HG03025 (cell line): ENCODE measurements around the gene DNAH5.

Source experiments
- ATAC-seq: cut with Tn5 transposase; IDR thresholded peaks from one replicate; pipeline ENCODE4 v1.9.1; 2021; ENCODE audit warnings: mild to moderate bottlenecking, moderate library complexity; ENCODE audit not compliant: unreplicated experiment, low FRiP score

The DNAH5 gene

DNA sequence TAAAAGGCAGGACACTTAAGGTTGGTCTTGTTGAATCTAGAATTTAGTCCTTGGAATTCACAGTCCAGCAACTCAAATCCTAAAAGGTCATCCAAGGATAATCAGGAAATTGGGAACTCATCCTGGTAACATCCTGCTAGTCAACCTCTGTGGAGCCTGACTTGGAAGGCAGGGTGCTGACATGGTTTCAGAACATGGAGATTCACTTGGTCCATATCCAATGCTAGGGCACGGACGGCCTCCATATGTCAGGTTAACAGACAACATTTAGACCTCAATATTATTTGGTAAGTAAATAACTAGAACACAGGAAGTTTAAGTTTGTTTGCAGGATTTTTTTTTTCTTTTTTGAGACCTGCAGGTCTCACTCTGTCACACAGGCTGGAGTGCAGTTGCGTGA lies 783 bp upstream of the DNAH5 start:
- ATAC-seq = no peak

DNA sequence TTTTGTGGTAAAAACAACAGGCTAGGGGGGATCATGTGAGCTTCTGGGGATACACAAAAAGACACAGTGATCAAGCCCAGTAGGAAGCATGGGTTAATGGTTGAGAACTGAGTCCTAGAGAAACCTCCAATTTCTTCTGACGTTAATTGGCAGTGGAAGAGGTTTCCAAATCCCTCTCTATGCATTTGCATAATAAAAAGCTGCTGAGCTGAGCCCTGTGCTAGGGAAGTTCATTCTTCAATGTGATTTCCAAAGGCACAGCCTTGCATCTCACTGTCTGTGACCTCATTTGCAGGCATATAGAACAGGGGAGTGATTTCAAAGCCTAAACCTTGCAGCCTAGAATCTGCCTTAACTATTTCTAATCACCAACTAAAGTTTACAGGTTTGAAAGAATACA lies 812 bp downstream of the DNAH5 start:
- ATAC-seq = no peak

DNA sequence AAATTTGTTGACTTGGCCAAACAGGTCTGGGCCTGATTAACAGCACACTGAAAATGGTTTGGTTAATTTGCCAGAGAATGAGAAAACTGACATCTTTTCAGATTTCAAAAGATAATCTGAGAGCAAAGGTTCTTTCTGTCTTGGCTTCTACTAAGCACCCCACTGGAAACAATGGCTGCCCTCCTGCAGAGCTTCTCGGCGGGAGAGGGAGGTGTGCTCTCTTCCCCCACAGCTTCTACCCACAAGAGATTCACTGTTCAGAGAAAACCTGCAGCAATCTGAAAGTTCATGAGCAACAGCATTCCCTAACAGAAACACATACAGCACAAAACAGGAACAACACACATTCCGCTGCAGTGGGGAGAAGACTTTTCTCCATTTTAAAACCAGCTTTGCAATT lies 3.0 kb downstream of the DNAH5 start:
- ATAC-seq = no peak

DNA sequence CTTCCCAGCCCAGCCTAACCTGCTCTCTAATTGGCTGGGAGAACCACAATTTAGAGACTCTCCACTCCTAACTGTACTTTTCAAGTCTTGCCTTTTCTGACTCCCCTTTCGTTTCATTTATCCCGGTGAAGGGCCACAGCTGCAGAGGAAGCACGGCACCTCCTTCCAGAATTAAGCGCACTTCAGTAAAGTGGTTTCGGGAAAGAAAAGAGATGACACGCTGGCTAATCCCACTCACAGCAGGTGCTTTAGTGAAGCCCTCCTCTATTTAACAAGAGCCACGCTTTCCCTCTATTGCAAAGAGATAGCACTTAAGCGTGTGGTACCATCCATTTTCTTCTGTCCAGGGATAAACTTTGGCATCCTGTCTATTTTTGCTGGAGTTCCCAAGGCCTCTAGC lies 4.8 kb downstream of the DNAH5 start:
- ATAC-seq = no peak

DNA sequence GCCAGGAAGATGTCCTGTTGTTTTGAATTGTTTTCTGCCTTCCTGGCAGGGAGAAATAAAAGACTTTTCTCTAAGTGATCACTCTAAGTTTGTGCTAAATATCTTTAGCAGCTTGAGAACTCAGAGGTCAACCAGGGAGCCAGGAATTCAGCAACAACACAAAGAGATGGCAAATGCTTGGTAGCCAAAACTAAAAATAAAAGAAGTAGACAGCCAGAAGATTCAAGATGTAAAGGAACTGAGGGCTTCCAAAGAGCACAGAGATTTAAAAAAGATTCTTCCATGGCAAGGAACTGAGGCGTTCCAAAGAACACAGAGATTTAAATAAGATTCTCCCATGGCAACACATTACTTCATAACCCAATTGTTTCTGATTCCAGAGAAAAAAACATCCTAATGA lies 9.6 kb downstream of the DNAH5 start:
- ATAC-seq = no peak

DNA sequence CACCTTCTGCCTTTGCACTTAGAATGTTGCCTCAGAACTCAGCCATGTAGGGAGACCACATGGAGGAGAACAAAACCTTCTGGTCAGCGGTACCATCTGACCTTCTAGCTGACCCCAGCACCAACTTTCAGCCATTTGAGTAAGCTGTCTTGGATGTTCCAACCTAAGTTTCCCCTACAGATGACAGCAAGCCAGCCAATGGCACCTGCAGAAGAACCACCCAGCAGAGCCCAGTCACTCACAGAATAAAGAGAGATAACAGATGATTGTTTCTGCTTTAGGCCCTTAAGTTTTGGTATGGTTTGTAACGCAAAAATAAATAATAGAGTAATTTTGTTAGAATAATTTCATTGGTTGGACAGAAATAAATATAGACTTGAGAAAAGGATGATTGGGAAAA lies 10.4 kb downstream of the DNAH5 start:
- ATAC-seq = no peak

DNA sequence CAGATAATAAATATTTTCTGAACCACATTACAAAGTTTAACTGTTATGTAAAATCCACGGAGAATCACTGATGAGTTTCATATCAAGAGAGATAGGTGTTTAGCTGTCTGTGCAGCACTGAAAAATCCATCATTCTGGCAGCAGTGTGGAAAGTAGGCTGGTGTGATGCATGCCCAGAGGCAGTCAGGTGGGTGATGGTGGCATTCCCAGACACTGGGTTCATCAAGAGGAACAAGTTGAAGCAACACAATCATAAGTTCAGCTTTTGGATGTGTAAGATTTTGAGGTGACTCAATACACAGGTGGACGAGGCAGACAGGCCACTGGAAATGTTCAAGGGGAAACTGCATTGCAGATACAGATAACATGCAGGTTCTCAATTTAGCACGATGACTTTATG lies 11.9 kb downstream of the DNAH5 start:
- ATAC-seq = no peak

DNA sequence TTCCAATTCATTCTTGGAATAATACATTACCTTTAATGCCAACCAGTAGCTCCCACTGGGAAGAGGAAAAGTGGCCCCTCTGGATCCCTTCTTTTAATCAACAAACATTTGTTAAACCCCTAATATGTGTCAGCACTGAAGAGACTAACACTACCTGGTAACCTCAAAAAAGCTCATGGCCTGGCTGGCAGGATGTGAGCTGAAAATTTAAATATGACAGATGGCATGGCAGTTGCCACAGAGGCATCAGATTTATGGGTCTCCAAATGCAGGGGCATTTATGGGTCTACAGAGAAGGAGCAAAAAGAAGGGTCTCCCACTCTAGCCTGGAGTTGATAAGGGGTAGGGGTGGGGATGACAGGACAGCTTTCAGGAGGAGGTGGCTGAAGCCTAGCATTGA lies 12.5 kb downstream of the DNAH5 start:
- no peak for ATAC-seq

DNA sequence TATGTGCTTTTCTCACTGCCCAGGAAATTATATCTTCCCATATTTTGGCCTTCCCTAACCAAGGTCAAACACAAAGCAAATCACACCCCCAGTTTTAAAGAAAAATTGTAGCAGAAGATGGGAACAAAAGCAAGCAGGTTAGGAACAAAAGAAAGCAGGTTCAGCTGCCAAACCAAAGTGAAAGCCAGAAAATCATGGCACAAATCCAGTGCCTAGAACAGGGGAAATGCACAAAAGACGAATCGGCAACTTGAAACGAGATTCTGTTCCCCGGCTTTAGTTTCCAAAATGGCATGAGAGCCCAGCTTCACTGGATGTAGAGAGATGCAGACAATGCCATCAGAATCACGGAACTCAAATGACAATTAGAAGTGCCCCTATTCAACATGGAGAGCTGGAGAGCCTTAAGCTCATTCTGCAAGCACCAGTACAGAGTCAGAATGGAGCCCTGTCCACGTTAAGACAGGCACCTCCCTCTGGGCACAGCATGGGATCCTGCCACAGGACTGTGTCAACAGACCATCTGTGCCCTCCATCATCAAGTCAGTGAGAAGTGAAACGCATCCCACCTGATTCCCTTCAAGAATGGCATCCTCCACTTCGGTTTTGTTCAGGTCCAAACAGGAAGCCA lies 13.8 kb downstream of the DNAH5 start:
- no peak for ATAC-seq

DNA sequence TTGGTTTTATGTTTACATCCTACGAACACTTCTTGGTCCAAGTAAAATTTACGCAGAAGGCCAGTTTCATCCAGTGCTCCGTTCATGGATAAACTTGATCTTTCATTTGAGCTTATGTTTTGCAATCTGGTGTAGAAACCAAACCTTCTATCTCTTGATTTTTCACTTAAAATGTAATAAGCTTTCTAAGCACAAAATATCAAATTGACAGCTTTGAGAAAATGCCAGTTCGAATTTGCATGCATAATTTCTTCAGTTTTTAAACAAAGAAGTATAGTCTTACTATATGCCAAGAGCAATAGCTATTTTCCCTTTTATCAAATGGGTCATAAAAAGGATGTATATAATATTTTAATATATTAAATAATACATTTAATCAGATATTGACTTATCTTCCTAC lies 17.8 kb downstream of the DNAH5 start:
- no peak for ATAC-seq

DNA sequence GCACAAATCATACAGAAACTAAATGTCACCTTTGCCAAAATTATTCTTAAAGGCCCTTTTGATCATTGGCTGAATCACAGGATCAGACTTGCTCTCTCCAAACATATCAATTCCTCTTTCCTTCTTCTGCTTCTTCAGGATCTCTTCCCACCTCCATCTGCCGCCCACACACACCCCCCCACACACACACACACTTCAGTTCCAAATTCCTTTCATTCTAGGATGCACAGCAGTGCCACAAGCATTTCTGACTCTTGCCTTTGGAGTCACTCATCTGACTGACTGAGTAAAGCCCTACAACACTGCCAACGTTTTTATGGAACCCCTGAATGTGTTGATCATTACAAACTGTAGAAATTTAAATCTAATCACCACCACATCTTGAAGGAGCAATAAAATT lies 22.9 kb downstream of the DNAH5 start:
- ATAC-seq = no peak

DNA sequence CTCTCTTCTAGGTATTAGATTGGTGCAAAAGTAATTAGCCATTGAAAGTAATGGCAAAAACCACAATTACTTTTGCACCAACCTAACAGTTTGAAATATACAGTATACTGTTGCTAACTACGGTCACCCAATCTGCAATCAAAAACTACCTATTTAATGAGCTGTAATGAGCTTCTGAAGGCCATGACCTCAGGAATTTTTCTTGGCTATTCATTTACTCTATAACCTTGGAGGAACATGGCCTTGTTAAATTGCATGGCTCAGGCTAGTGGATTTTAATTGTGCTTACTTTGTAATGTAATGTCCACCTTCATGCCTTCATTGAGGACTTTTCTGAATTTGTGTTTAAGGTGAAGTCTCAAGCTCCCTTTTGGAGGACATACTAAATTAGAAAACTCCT lies 24.7 kb downstream of the DNAH5 start:
- ATAC-seq = no peak

DNA sequence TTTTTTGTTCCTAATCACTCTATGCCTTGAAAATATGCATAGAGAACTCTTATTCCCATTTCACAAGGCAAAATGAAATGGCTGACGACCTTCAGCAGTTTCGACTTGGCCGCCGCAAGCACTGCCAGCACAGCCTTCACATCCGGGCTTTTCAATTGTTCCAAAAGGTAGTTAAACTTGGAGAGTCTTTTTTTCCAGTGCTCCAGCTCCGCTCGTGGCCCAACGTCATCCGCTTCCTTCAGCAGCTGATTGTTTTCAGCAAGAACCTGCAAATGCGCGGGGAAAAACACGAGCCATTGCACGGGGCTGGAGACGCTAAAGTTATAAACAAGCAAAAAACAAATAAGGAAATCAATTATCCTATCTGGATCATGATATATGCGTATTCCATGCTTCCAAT lies 25.4 kb downstream of the DNAH5 start:
- no peak for ATAC-seq

DNA sequence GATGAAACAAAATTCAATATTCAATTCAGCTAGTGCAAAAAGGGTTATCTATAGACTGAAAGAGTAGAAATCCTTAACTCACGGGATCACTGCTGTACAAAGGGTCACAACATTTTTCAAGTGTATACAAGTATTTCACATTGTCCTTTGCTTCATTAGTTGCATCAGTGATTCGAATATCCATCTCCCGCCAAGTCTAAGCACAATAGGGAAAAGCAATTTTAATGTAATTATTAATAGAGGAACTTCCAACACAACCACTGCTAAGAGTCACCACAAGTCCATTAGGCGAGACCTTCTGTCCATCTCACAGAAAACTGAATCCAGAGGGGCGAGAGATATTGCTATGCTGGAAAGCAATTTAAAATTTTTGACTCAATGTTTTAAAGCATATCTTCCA lies 27.4 kb downstream of the DNAH5 start:
- no peak for ATAC-seq

DNA sequence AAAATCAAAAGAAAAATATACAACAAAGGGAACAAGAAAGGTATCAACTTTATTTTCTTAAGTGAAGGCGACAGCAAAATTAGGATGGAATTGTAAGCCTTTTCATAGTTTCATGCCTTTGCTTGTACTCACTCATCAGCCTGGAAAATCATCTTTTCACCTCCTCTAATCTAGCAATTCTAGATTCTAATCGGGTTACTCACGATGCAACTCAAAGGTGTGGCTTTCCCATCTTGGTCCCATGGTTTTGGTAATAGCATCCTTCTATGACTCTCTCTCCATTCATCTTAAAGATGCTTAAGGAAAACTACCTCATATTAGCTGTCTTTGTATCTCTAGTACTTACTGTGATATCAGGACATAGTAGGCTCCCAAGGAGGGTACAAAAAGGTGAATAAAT lies 30.5 kb downstream of the DNAH5 start:
- no peak for ATAC-seq

DNA sequence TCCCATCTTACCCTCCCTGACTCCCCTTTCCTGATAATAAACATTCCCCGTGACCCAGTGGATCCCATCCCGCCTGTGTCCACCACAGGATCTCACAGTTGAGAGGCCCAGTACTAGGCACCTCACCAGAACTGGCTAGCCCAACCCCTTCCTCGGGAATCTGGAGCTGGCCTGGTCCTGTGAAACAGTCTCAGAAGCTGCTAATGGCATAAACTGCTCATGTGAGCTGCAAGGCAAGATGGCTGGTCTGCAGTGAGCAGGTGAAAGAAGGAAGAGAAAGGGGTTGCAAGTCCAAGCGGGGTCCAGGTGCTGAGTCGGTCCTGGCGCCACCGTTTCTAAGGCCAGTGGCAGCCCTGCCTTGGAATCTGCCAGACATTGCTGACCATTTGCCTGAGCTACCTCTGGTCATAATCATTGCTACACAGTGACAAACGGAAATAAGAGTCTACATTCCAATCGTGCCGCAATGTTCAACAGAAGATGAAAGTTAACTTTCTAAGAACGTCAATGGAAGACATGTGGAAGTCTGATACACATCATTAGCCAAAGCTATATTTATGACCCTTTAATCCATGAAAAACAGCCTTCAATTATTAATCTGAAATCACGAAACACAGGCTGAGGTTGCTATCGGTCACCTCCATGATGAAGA lies 33.7 kb downstream of the DNAH5 start:
- ATAC-seq = no peak

DNA sequence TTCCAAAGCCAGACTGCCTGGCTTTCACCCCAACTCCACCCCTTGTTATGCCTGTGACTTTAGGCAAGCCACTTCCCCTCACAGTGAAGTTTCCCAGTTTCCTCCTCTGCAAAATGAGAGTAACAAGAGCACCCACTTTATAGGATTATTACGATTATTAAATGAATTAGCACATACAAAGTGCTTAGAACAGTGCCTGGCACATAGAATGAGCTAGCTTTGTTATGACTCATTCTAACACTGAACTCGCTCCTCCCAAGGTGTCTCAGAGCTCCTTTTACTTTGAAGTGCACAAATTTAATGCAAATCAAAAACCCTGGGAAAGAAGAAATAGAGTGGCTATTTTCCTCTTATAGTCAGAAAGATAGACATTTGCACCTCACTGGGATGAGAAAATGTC lies 34.3 kb downstream of the DNAH5 start:
- no peak for ATAC-seq

DNA sequence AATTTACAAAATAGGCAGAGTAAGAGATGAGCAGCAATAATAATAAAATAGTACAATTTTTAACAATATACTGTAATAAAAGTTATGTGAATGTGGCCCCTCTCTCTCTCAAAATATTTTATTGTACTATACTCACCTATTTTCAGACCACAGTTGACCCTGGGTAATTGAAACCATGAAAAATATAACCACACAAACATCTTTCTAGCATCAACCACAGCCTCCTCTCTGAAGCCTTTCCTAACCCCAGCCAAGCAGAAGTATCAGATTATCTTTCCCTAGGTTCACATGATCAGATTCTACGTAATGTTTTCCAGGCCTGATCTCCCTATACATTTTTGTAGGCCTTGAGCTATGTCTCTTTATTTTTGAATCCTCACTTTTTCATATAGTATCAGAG lies 35.2 kb downstream of the DNAH5 start:
- no peak for ATAC-seq

DNA sequence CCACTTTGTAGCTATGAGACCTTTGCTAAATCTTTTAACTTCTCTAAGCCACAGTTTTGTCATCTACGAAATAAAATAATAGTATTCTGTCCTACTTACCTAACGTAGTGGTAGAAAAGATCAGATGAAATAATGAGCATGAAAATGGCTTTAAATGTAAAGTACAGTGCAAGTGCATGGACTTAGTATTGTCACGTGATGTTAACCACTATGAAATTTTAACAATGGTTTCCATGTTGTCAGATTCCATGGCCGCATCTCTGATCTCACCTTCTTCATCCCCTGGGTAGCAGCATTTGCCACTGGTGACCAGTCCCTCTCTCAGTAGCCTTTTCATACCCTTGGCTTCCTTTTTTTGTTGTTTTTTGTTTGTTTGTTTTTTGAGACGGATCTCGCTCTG lies 45.9 kb downstream of the DNAH5 start:
- no peak for ATAC-seq

DNA sequence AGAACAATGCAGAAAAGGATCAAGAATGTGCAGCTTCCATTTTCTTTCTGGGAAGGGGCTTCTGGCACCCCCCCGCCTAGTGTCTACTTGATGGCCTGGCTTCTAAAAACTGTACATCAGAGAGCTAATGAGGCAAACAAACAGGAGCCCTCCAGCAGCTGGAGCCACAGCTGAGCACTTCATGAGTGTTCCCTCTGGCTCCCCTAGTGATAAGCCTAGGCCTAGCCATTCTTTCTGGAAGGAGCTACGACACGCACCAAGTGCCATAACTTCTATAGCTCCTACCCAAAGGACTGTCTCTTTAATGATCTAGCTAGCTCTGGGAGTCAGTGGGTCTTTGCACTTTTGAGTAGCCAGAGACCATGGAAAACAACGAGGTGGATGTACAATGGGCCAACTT lies 66.1 kb downstream of the DNAH5 start:
- ATAC-seq = no peak

DNA sequence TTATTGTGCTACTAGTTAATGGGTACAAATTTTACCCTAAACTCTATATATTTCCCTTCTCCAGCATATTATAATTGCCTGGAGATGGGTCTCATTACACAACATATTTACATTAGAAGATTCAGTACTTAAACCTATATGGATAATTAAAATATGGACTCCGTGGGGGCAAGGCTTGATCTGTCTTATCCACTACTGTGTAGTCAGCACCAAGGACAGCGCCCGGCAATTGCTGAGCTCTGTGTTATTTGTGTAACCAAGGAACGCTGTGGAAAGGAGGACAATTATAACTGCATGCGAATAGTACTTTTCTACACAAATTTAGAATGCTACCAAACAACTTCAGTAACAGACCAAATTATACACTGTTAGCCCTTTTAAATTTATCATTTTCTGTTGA lies 77.7 kb downstream of the DNAH5 start:
- ATAC-seq = no peak

DNA sequence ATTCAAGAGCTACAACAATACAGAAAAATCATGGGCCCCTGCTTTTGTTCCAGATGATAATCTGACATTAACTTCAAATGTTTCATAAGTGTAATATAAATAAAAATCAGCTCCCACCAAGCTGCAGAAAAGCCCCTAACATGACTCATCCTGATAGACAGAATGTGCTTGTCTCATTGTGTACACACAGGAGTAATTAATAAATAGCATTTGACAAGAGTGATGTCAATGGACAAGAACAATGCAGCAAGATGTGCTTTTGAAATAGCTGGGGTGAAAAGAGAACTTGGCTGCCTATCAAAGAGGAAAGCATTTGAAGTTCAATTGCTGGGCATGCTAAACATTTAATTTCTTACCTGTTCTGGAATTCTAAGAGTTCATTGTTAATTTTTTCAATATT lies 79.2 kb downstream of the DNAH5 start:
- ATAC-seq = no peak

DNA sequence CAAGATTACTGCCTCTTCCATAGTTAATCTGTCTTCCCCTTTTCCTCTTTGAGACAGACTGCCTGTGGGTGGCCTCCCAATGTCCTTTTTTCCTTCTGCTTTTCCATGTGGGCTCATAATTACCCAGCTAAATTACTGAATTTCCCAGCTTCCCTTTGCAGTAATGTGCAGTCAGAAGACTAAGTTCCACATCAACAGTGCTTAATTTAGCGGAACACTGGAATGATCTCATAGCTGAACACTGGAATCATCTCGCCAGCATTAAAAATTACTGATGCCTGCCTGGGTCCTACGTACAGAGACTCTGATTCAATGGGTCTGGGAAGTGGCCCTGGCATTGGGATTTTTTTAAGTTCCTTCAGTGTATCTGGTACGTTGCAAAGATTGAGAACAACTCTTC lies 84.3 kb downstream of the DNAH5 start:
- no peak for ATAC-seq
